A549 (cell line): ENCODE measurements around the gene CBFA2T3.
"Not testable (repeated sequence)": the region's sequence is repeated elsewhere in the genome, so short reads cannot be mapped to it uniquely, and the experiment has no call there.

Experiments
- HOXA7 ChIP-seq: fragments of 250-450 bp; sonication (Bioruptor Pico); IDR thresholded peaks from 2 replicates; pipeline ENCODE4 v1.5.0; 2020; ENCODE audit warnings: mild to moderate bottlenecking, moderate library complexity
- KDM5A ChIP-seq: fragments of 200-600 bp; sonication (generic); IDR thresholded peaks from 2 replicates; pipeline ENCODE4 v1.6.1; 2016; ENCODE audit warnings: antibody characterized with exemption, mild to moderate bottlenecking
- NPAS2 ChIP-seq: fragments of 250-450 bp; sonication (Bioruptor Pico); IDR thresholded peaks from 2 replicates; pipeline ENCODE4 v1.8.0; 2022; ENCODE audit warnings: mild to moderate bottlenecking, moderate library complexity, borderline replicate concordance
- PBX3 ChIP-seq: IDR thresholded peaks from 2 replicates; pipeline ENCODE4 v1.6.1; 2012
- PHF8 ChIP-seq: fragments of 200-600 bp; sonication (generic); IDR thresholded peaks from 2 replicates; pipeline ENCODE4 v1.6.1; 2016; ENCODE audit warnings: low read depth, mild to moderate bottlenecking, antibody characterized with exemption, moderate library complexity, borderline replicate concordance
- POLR2A ChIP-seq: IDR thresholded peaks from 2 replicates; pipeline ENCODE4 v1.6.1; 2012; ENCODE audit warnings: mild to moderate bottlenecking, low read length
- ZFP36 ChIP-seq: fragments of 450-650 bp; IDR thresholded peaks from 2 replicates; pipeline ENCODE4 v1.6.1; 2014; ENCODE audit warnings: borderline replicate concordance; ENCODE audit not compliant: partially characterized antibody
- TF ChIP-seq, protein P1 (sequence below): fragments of >200 bp; sonication (Bioruptor Twin); formaldehyde crosslinking; IDR thresholded peaks from 3 replicates; pipeline ENCODE4 v1.5.1; 2016
- TF ChIP-seq, protein P2 (sequence below): fragments of 200-600 bp; sonication (generic); IDR thresholded peaks from 2 replicates; pipeline ENCODE4 v1.6.1; 2016; ENCODE audit warnings: antibody characterized with exemption, mild to moderate bottlenecking, moderate library complexity

- TF ChIP-seq, protein P1, sequence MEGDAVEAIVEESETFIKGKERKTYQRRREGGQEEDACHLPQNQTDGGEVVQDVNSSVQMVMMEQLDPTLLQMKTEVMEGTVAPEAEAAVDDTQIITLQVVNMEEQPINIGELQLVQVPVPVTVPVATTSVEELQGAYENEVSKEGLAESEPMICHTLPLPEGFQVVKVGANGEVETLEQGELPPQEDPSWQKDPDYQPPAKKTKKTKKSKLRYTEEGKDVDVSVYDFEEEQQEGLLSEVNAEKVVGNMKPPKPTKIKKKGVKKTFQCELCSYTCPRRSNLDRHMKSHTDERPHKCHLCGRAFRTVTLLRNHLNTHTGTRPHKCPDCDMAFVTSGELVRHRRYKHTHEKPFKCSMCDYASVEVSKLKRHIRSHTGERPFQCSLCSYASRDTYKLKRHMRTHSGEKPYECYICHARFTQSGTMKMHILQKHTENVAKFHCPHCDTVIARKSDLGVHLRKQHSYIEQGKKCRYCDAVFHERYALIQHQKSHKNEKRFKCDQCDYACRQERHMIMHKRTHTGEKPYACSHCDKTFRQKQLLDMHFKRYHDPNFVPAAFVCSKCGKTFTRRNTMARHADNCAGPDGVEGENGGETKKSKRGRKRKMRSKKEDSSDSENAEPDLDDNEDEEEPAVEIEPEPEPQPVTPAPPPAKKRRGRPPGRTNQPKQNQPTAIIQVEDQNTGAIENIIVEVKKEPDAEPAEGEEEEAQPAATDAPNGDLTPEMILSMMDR, result not testable (repeated sequence)
- not testable (repeated sequence) for TF ChIP-seq HOXA7 (CRISPR knock-in tag); NPAS2; POLR2A; PBX3; KDM5A; ZFP36; PHF8
- TF ChIP-seq, protein P2, sequence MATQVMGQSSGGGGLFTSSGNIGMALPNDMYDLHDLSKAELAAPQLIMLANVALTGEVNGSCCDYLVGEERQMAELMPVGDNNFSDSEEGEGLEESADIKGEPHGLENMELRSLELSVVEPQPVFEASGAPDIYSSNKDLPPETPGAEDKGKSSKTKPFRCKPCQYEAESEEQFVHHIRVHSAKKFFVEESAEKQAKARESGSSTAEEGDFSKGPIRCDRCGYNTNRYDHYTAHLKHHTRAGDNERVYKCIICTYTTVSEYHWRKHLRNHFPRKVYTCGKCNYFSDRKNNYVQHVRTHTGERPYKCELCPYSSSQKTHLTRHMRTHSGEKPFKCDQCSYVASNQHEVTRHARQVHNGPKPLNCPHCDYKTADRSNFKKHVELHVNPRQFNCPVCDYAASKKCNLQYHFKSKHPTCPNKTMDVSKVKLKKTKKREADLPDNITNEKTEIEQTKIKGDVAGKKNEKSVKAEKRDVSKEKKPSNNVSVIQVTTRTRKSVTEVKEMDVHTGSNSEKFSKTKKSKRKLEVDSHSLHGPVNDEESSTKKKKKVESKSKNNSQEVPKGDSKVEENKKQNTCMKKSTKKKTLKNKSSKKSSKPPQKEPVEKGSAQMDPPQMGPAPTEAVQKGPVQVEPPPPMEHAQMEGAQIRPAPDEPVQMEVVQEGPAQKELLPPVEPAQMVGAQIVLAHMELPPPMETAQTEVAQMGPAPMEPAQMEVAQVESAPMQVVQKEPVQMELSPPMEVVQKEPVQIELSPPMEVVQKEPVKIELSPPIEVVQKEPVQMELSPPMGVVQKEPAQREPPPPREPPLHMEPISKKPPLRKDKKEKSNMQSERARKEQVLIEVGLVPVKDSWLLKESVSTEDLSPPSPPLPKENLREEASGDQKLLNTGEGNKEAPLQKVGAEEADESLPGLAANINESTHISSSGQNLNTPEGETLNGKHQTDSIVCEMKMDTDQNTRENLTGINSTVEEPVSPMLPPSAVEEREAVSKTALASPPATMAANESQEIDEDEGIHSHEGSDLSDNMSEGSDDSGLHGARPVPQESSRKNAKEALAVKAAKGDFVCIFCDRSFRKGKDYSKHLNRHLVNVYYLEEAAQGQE, result not testable (repeated sequence)
Observed at GRCh38 chr16:89008796-89009195, 31.8 kb upstream of the CBFA2T3 start.
